ENCODE results near the gene AFF4. TPM values are rescaled to one million over a fixed set of nuclear protein-coding genes. Genes with fewer than 3 reads are reported as not detected.

Gene AFF4
- total RNA-seq, 1 experiment from 2014 or later: 58.1 TPM

DNA sequence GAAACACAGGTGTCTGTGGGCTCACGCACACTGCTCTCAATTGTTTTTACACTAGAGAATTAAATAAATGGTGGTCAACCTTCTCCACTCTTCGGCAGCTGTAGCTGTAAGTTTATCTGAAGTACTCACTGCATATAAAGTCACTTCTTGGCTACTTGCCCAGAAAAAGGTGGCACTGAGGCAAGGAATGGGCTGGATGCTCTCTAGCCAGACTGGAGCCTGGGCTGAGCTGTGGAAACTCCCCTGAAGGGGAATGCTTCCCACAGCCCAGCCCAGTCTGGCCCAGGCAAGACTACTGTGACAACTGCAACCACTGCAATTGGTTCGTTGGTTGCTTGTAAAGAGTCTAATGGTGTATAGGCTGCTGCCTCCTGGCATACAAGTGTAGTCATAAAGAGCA is 85.5 kb downstream of the AFF4 start:
- CTCF ChIA-PET: interaction anchor here (0.6 kb wide), 1 partner anchor 65 kb away, joined by 4 read pairs; the partner anchor contains the start of gene SOWAHA
- Mint-ChIP-seq H3K4me3 (no peak overlapping the region), H3K9me3 (no peaks in the 10 kb centered on the region), H3K27ac (no peak overlapping the region), H3K4me1 (no peaks in the 10 kb centered on the region), H3K36me3 (peaks cover 37% of the 10 kb centered on the region), H3K27me3 (ENCODE audit: low read depth) (no peaks in the 10 kb centered on the region)
- TF ChIP-seq, protein P1, sequence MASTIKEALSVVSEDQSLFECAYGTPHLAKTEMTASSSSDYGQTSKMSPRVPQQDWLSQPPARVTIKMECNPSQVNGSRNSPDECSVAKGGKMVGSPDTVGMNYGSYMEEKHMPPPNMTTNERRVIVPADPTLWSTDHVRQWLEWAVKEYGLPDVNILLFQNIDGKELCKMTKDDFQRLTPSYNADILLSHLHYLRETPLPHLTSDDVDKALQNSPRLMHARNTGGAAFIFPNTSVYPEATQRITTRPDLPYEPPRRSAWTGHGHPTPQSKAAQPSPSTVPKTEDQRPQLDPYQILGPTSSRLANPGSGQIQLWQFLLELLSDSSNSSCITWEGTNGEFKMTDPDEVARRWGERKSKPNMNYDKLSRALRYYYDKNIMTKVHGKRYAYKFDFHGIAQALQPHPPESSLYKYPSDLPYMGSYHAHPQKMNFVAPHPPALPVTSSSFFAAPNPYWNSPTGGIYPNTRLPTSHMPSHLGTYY (CRISPR knock-in tag; IDR thresholded peaks at IDR 0.05): no peak
- TF ChIP-seq ATF1 (CRISPR knock-in tag; IDR thresholded peaks at IDR 0.05) (no peak), NR2C2 (CRISPR knock-in tag; IDR thresholded peaks at IDR 0.05) (no peak), HMGA2 (CRISPR knock-in tag; IDR thresholded peaks at IDR 0.05) (no peak), GTF2I (CRISPR knock-in tag; conservative IDR thresholded peaks at IDR 0.05) (no peak)
- TF ChIP-seq, protein P2, sequence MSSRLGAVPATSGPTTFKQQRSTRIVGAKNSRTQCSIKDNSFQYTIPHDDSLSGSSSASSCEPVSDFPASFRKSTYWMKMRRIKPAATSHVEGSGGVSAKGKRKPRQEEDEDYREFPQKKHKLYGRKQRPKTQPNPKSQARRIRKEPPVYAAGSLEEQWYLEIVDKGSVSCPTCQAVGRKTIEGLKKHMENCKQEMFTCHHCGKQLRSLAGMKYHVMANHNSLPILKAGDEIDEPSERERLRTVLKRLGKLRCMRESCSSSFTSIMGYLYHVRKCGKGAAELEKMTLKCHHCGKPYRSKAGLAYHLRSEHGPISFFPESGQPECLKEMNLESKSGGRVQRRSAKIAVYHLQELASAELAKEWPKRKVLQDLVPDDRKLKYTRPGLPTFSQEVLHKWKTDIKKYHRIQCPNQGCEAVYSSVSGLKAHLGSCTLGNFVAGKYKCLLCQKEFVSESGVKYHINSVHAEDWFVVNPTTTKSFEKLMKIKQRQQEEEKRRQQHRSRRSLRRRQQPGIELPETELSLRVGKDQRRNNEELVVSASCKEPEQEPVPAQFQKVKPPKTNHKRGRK (CRISPR knock-in tag; IDR thresholded peaks at IDR 0.05; ENCODE audit: borderline replicate concordance): no peak
- DNase-seq (ENCODE audit: low spot score) (no peak), ATAC-seq (no peak)
- POLR2A ChIA-PET: no interaction called here

DNA sequence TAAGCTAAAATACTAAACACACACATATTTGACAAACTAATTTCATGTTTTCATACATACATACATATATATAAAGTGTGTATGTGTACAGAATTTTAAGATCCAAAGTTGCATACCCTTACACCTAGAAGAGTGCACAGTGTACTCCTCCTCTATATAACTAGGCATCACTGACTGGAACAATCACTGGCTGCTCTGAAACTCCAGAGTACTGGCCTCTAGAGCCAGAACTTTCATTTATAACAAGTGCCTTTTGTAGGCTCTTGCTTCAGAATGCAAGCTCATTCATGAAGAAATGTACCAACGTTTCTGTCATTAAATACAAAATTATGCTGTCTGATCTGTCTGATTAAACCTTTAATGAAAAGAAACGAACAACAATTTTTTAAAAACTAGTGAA is 86.0 kb downstream of the AFF4 start:
- H3K27ac Mint-ChIP-seq: no peak overlapping the region
- H3K4me1 Mint-ChIP-seq: no peaks in the 10 kb centered on the region
- H3K4me3 Mint-ChIP-seq: no peak overlapping the region
- ATAC-seq: no peak
- TF ChIP-seq GTF2I (CRISPR knock-in tag; conservative IDR thresholded peaks at IDR 0.05): no peak
- TF ChIP-seq, protein P1 (CRISPR knock-in tag; IDR thresholded peaks at IDR 0.05): no peak
- TF ChIP-seq RORB (CRISPR knock-in tag; IDR thresholded peaks at IDR 0.05): no peak
- TF ChIP-seq, protein P3, sequence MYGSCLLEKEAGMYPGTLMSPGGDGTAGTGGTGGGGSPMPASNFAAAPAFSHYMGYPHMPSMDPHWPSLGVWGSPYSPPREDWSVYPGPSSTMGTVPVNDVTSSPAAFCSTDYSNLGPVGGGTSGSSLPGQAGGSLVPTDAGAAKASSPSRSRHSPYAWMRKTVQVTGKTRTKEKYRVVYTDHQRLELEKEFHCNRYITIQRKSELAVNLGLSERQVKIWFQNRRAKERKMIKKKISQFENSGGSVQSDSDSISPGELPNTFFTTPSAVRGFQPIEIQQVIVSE (CRISPR knock-in tag; IDR thresholded peaks at IDR 0.05; ENCODE audit: borderline replicate concordance): no peak
- TF ChIP-seq EMX1 (CRISPR knock-in tag; IDR thresholded peaks at IDR 0.05): no peak
- TF ChIP-seq, protein P4, sequence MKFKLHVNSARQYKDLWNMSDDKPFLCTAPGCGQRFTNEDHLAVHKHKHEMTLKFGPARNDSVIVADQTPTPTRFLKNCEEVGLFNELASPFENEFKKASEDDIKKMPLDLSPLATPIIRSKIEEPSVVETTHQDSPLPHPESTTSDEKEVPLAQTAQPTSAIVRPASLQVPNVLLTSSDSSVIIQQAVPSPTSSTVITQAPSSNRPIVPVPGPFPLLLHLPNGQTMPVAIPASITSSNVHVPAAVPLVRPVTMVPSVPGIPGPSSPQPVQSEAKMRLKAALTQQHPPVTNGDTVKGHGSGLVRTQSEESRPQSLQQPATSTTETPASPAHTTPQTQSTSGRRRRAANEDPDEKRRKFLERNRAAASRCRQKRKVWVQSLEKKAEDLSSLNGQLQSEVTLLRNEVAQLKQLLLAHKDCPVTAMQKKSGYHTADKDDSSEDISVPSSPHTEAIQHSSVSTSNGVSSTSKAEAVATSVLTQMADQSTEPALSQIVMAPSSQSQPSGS (CRISPR knock-in tag; IDR thresholded peaks at IDR 0.05; ENCODE audit: borderline replicate concordance, low read depth): no peak
- no peak for TF ChIP-seq SMAD3 (CRISPR knock-in tag; IDR thresholded peaks at IDR 0.05; ENCODE audit: borderline replicate concordance)
- TF ChIP-seq, protein P5, sequence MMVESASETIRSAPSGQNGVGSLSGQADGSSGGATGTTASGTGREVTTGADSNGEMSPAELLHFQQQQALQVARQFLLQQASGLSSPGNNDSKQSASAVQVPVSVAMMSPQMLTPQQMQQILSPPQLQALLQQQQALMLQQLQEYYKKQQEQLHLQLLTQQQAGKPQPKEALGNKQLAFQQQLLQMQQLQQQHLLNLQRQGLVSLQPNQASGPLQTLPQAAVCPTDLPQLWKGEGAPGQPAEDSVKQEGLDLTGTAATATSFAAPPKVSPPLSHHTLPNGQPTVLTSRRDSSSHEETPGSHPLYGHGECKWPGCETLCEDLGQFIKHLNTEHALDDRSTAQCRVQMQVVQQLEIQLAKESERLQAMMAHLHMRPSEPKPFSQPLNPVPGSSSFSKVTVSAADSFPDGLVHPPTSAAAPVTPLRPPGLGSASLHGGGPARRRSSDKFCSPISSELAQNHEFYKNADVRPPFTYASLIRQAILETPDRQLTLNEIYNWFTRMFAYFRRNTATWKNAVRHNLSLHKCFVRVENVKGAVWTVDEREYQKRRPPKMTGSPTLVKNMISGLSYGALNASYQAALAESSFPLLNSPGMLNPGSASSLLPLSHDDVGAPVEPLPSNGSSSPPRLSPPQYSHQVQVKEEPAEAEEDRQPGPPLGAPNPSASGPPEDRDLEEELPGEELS (CRISPR knock-in tag; IDR thresholded peaks at IDR 0.05): no peak
- TF ChIP-seq, protein P6, sequence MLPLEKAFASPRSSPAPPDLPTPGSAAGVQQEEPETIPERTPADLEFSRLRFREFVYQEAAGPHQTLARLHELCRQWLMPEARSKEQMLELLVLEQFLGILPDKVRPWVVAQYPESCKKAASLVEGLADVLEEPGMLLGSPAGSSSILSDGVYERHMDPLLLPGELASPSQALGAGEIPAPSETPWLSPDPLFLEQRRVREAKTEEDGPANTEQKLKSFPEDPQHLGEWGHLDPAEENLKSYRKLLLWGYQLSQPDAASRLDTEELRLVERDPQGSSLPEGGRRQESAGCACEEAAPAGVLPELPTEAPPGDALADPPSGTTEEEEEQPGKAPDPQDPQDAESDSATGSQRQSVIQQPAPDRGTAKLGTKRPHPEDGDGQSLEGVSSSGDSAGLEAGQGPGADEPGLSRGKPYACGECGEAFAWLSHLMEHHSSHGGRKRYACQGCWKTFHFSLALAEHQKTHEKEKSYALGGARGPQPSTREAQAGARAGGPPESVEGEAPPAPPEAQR (CRISPR knock-in tag; IDR thresholded peaks at IDR 0.05): no peak
- TF ChIP-seq PRRX2 (CRISPR knock-in tag; IDR thresholded peaks at IDR 0.05): no peak
- TF ChIP-seq FOXP1 (CRISPR knock-in tag; IDR thresholded peaks at IDR 0.05; ENCODE audit: borderline replicate concordance): no peak
- TF ChIP-seq ZNF138 (CRISPR knock-in tag; conservative IDR thresholded peaks at IDR 0.05): no peak
- TF ChIP-seq HMGA2 (CRISPR knock-in tag; IDR thresholded peaks at IDR 0.05): no peak
- POLR2A ChIA-PET: no interaction called here
- CTCF ChIA-PET: interaction anchor here (0.6 kb wide), 1 partner anchor 64 kb away, joined by 4 read pairs; the partner anchor contains the start of gene SOWAHA
- H3K27me3 Mint-ChIP-seq (ENCODE audit: low read depth): no peaks in the 10 kb centered on the region
- no peak for DNase-seq (ENCODE audit: low spot score)
- no peaks in the 10 kb centered on the region for H3K9me3 Mint-ChIP-seq
- peaks cover 37% of the 10 kb centered on the region for H3K36me3 Mint-ChIP-seq
